ENCODE results near the gene C1QTNF12. TPM values are rescaled to one million over a fixed set of nuclear protein-coding genes. Genes with fewer than 3 reads are reported as not detected.

Gene C1QTNF12
- total and polyA plus RNA-seq, 2 of the 8 experiments (the other 6 are each of a cell fraction or from before 2014, with no cell fraction given): 2.1 to 3.7 TPM

DNA sequence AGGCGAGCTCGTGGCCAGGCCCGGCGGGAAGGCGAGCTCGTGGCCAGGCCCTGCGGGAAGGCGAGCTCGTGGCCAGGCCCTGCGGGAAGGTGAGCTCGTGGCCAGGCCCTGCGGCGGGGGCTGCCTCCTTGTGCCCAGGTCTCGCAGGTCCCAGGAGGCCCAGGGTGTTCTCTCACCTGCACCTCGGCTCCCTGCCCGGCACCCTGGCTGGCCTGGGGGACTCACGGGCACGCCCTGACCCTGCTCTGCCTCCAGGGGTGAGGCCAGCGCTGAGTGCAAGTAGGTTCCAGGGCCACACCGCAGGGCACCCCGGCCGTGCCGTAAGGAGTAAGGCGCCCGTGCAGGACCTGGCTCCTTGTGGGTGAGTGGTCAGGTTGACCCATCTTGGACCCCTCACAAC is 19.1 kb downstream of the C1QTNF12 start:
- H4K20me1 ChIP-seq (replicated peaks in 1 of 2; ENCODE audit: control insufficient read depth in 1 of 2, insufficient read depth in 2 of 2, low read length in 2 of 2): peaks cover 5 to 31% of the 10 kb centered on the region in 2 experiments
- peaks cover 0 to 3% (median 0%) of the 10 kb centered on the region in 4 experiments; a peak in 3 of 7 replicates for H3K4me1 ChIP-seq (replicated peaks in 1 of 4; ENCODE audit: control insufficient read depth in 3 of 4, insufficient read depth in 4 of 4, low read length in 3 of 4)
- ChIA-PET POLR2A (ENCODE audit: partially characterized antibody) (interaction anchor here (0.6 to 3.1 kb wide), 5 partner anchors 10 to 168 kb away, joined by 3 to 15 read pairs (median 3); no protein-coding TSS in a partner anchor), CTCF (ENCODE audit: partially characterized antibody) (interaction anchor here (0.9 to 6.2 kb wide), 6 partner anchors 10 to 194 kb away, joined by 3 to 28 read pairs (median 4); no protein-coding TSS in a partner anchor)
- no peak overlapping the region for H4K8ac ChIP-seq (ENCODE audit: extremely low read depth, insufficient read depth, low read length)
- no peak overlapping the region for H2BK12ac ChIP-seq (ENCODE audit: low read depth, low read length)
- H2BK120ac ChIP-seq (replicated peaks; ENCODE audit: low read depth, low read length): no peak overlapping the region
- no peak overlapping the region for H3K9ac ChIP-seq (replicated peaks in 1 of 4; ENCODE audit: extremely low read depth in 1 of 4, low read depth in 3 of 4, low read length in 3 of 4)
- H3K23ac ChIP-seq (ENCODE audit: insufficient read length): no peak overlapping the region
- DNase-seq (ENCODE audit: low read depth in 1 of 2, low spot score in 2 of 2) (no peak), FAIRE-seq (no peak)
- H3K4me3 ChIP-seq (ENCODE audit: extremely low read depth in 1 of 4, insufficient read depth in 2 of 4, low read depth in 3 of 4, low read length in 4 of 4): no peak overlapping the region
- no peak overlapping the region for H4K5ac ChIP-seq (ENCODE audit: insufficient read length, low read depth, low read length)
- H3K4me2 ChIP-seq (ENCODE audit: insufficient read depth in 1 of 2, low read depth in 2 of 2, low read length in 2 of 2): no peak overlapping the region
- H3K56ac ChIP-seq (replicated peaks; ENCODE audit: insufficient read length, low read depth, low read length): no peak overlapping the region
- no peak overlapping the region for H2BK5ac ChIP-seq (ENCODE audit: low read depth, low read length)
- H3K18ac ChIP-seq (ENCODE audit: extremely low read depth, low read length): no peak overlapping the region
- H3K14ac ChIP-seq (ENCODE audit: insufficient read length): no peak overlapping the region
- H3K4ac ChIP-seq (replicated peaks; ENCODE audit: insufficient read length, low read depth, low read length): no peak overlapping the region
- no peaks in the 10 kb centered on the region for H3K27me3 ChIP-seq (replicated peaks in 1 of 4; ENCODE audit: control insufficient read depth in 3 of 4, extremely low read depth in 1 of 4, insufficient read depth in 3 of 4, low read length in 3 of 4)
- peaks cover 7% of the 10 kb centered on the region for H3K23me2 ChIP-seq (ENCODE audit: low read depth, low read length)
- H3K36me3 ChIP-seq (ENCODE audit: control insufficient read depth in 2 of 4, insufficient read depth in 4 of 4, low read length in 3 of 4): peaks cover 4 to 25% (median 14%) of the 10 kb centered on the region in 4 experiments; a peak in 7 of 8 replicates
- H3K9me3 ChIP-seq (ENCODE audit: insufficient read depth in 2 of 2, low read depth in 1 of 2, low read length in 1 of 2): no peaks in the 10 kb centered on the region
- H4K91ac ChIP-seq (replicated peaks; ENCODE audit: insufficient read length, low read length): no peak overlapping the region
- no peak overlapping the region for H2AFZ ChIP-seq (ENCODE audit: low read length)
- no peak overlapping the region for H2AK5ac ChIP-seq (ENCODE audit: low read depth, low read length)
- WGBS, 2 experiments (ENCODE audit: extremely low coverage in 1 of 2, insufficient coverage in 1 of 2, insufficient read length in 1 of 2, insufficient replicate concordance in 2 of 2, low coverage in 1 of 2, low lambda C conversion rate in 2 of 2, missing lambda C conversion rate in 1 of 2): 95% methylated on average over 24 of the region's 25 CpGs; no CpG with 5 or more reads in 1 of the 2 experiments
- no peak overlapping the region for H3K27ac ChIP-seq (ENCODE audit: low read depth, low read length)
- H3K79me1 ChIP-seq (ENCODE audit: low read depth, low read length): peaks cover 37% of the 10 kb centered on the region
- H2BK15ac ChIP-seq (ENCODE audit: low read length): no peak overlapping the region
- H3K79me2 ChIP-seq (ENCODE audit: control insufficient read depth in 1 of 2, insufficient read depth in 2 of 2, low read length in 2 of 2): peaks cover 6 to 39% of the 10 kb centered on the region in 2 experiments; a peak in 3 of 4 replicates
- no peak overlapping the region for H2BK20ac ChIP-seq (ENCODE audit: low read length)
- TF ChIP-seq CHD1 (IDR thresholded peaks at IDR 0.05; ENCODE audit: low read depth, low read length): no peak
- TF ChIP-seq CBX5 (IDR thresholded peaks at IDR 0.05; ENCODE audit: low read depth, low read length): no peak
- no peak for TF ChIP-seq RXRA (IDR thresholded peaks at IDR 0.05; ENCODE audit: insufficient read depth, low read depth, low read length)
- TF ChIP-seq NRF1 (IDR thresholded peaks at IDR 0.05; ENCODE audit: low read depth, low read length): no peak
- TF ChIP-seq JUND (IDR thresholded peaks at IDR 0.05; ENCODE audit: low read length): no peak
- TF ChIP-seq, protein P1, sequence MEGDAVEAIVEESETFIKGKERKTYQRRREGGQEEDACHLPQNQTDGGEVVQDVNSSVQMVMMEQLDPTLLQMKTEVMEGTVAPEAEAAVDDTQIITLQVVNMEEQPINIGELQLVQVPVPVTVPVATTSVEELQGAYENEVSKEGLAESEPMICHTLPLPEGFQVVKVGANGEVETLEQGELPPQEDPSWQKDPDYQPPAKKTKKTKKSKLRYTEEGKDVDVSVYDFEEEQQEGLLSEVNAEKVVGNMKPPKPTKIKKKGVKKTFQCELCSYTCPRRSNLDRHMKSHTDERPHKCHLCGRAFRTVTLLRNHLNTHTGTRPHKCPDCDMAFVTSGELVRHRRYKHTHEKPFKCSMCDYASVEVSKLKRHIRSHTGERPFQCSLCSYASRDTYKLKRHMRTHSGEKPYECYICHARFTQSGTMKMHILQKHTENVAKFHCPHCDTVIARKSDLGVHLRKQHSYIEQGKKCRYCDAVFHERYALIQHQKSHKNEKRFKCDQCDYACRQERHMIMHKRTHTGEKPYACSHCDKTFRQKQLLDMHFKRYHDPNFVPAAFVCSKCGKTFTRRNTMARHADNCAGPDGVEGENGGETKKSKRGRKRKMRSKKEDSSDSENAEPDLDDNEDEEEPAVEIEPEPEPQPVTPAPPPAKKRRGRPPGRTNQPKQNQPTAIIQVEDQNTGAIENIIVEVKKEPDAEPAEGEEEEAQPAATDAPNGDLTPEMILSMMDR (IDR thresholded peaks at IDR 0.05; ENCODE audit: control extremely low read depth in 1 of 3, insufficient read depth in 1 of 3, low read depth in 1 of 3, low read length in 3 of 3): no peak
- TF ChIP-seq, protein P2, sequence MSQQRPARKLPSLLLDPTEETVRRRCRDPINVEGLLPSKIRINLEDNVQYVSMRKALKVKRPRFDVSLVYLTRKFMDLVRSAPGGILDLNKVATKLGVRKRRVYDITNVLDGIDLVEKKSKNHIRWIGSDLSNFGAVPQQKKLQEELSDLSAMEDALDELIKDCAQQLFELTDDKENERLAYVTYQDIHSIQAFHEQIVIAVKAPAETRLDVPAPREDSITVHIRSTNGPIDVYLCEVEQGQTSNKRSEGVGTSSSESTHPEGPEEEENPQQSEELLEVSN (IDR thresholded peaks at IDR 0.05): no peak
- no peak for TF ChIP-seq TEAD4 (IDR thresholded peaks at IDR 0.05; ENCODE audit: low read depth, low read length)
- TF ChIP-seq CHD2 (IDR thresholded peaks at IDR 0.05; ENCODE audit: low read length): no peak
- no peak for TF ChIP-seq HDAC2 (IDR thresholded peaks at IDR 0.05; ENCODE audit: borderline replicate concordance in 1 of 2, low read depth in 2 of 2, low read length in 2 of 2)
- TF ChIP-seq JUN (IDR thresholded peaks at IDR 0.05; ENCODE audit: low read depth, low read length): no peak
